ENCODE measurements around the gene PRPF6.

The PRPF6 gene

GRCh38 chr20:63945031-63945658 is 35.8 kb upstream of the PRPF6 start:
- no peak for DNase-seq (ENCODE audit: low read depth)

GRCh38 chr20:63945921-63946920 is 34.7 kb upstream of the PRPF6 start:
- DNase-seq (ENCODE audit: low read depth) = no peak

- DNase-seq (ENCODE audit: low read depth) = no peak
These were observed 33.8 kb upstream of the PRPF6 start for GRCh38 chr20:63946986-63947637.

GRCh38 chr20:63947638-63948456 is 33.1 kb upstream of the PRPF6 start:
- no peak for DNase-seq (ENCODE audit: low read depth)

- DNase-seq (ENCODE audit: low read depth) = no peak
These were observed 30.1 kb upstream of the PRPF6 start for GRCh38 chr20:63950701-63951397.

GRCh38 chr20:63951398-63952209 is 29.3 kb upstream of the PRPF6 start:
- DNase-seq (ENCODE audit: low read depth) = no peak

DNA sequence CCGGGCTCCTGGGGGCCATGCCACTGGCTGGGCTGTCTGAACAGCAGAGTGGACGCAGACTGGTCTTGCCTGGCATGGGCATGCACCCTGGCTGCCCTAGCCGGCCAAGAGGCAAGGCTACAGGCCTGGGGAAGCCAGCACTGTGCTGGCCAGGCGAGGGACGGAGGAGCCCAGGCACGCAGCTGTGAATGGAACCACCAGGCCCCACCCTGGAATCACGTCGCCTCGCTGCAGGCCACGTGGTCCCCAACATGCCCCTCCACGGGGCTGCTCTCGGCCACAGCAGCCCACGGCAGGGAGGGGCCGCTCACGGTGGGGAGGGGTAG is 28.8 kb upstream of the PRPF6 start:
- DNase-seq (ENCODE audit: low read depth) = no peak

- no peak for DNase-seq (ENCODE audit: low read depth)
These were observed 28.2 kb upstream of the PRPF6 start for GRCh38 chr20:63952769-63953168.

DNA sequence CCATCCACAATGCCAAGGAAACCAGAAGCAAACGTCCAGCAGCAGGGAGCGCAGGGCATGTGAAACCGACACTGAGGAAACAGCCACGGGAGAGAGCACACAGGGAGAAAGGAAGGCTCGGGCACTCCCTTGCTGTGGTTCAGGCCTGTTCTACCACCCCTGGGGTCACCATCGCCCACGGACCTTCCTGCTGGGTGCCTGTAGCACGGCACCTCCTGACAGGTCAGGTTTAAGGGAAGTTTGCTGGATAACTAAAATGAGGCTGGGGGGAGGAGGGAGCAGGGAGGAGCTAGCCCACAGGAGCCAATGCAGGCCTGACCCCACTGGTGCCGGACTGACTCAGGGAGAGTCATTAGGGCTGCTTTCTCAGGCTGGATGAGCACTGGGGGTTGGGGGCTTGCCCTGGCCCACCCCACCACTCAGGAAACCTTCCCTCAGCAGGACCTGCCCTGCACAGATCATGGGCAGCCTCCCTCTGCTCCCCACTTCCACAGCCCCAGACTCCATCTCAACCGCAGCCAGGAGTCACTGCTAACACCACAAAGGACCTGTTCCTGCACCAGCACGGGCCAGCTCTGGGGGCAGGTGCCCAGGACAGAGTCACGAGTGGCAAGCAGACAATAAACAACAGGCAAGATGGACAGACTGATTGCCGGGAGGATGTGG is 27.0 kb upstream of the PRPF6 start:
- no peak for DNase-seq (ENCODE audit: low read depth)

DNA sequence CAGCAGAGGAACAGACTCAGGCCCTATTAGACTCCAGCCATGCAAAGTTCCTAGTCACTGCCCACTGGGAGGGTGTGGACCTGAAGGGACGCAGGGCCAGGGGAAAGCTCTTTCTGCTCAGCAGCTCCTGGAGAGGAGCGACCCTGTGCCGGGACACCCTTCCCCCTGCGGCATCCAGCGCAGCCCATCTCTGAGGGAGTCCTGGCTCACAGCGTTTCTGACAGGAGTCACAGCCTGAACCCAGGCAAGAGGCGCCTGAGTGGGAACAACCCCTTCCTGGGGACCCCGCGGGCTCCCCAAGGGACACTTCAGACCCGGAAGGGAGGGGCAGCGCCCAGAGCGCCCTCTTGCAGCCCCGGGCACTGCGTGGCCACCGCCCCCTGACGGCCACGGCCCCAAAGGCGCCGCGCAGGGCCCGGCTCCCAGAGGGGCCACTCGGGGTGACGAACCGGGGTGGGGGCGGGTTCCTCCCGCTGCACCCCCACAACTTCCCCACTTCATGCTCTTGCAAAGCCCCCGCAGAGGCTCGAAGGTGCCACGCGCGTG is 25.6 kb upstream of the PRPF6 start:
- DNase-seq (ENCODE audit: low read depth) = peak; percentile 38

DNA sequence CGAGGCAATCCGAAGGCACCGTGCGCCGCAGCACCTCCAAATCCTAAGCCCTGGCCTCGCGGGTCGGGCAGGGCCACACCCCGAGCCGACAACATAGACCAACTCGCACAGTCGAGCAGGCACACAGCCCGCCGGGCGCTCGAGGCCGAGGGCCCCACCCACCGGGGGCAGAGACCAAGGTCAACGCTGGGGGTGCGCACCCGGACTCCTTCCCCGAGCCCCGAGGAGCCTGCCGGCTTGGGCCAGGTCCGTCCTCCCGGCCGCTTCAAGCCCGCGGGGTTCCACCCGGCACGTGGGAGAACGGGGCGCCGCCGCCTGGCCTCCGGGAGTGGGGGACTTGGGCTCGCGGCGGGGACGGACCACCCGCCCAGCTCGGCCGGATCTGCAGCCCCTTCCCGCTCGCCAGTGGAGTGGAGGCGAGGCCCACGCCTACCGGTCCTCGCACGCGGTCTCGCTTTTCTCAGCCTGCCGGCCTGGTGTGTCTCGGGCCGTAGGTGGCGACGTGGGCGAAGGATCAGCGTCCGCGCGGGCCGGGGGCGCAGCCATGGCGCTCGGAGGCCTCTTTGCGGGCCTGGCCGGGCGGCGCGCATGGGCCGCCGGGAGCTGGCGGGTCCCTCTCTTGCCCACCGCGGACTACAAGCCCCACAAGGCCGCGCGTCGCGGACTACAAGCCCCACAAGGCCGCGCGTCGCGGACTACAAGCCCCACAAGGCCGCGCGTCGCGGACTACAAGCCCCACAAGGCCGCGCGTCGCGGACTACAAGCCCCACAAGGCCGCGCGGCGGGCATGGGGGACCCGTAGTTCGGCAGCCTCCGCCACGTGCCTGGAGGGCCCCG is 24.9 kb upstream of the PRPF6 start, which contains the start of gene UCKL1:
Gene UCKL1 (minus strand): TSS at position 590 of the 837 bp plus-strand sequence. CDS start 44 bp downstream, at position 546.
- DNase-seq (ENCODE audit: low read depth) = peak; percentile 81

GRCh38 chr20:63956664-63957003 is 24.3 kb upstream of the PRPF6 start:
- no peak for DNase-seq (ENCODE audit: low read depth)

- peak; percentile 66 for DNase-seq (ENCODE audit: low read depth)
These were observed 23.8 kb upstream of the PRPF6 start for GRCh38 chr20:63957004-63957689.

- no peak for DNase-seq (ENCODE audit: low read depth)
These were observed 23.1 kb upstream of the PRPF6 start for GRCh38 chr20:63957690-63958441.

GRCh38 chr20:63958471-63958870 is 22.5 kb upstream of the PRPF6 start:
- no peak for DNase-seq (ENCODE audit: low read depth)

DNA sequence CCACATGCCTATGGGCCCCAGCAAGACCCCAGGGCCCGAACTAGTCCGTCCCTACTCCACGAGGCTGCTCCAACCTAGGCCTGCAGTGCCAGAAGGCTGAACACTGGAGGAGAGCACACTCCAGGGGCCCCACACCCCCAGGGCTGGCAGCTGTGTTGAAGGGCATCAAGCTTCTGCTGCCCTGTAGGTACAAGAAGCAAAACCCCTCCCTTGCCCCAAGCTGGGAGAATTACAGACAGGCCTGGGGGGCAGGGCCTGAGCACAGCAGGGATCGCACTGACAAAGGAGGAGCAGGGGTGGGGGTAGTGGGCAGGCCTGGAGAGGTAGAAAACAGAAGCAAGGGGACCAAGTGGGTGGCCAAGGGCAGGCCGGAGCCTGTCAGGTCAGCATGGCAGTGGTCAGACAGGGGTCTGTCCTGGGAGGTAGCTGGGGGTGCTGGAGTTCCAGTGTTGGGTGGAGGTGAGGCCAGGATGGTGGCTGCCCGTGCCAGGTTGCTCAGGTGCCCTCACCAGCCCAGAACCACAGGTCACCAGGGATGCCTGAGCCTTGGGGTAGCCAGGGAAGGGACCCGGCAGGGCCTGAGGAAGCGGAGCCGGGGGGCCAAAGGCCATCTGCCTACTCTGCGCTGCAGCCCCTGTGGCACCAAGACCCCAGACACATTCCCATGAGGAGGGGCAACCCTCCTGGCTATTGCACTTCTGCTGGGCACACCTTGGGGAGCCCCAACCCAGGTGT is 21.8 kb upstream of the PRPF6 start:
- DNase-seq (ENCODE audit: low read depth) = no peak

GRCh38 chr20:63959699-63960075 is 21.2 kb upstream of the PRPF6 start:
- no peak for DNase-seq (ENCODE audit: low read depth)
